NCI-H146 (cell line): ENCODE data around the gene ATP11A.

Experiments
- DNase-seq: peaks from one replicate; lab custom pipeline; 2025; lab: John Stamatoyannopoulos, UW

ATP11A gene

DNA sequence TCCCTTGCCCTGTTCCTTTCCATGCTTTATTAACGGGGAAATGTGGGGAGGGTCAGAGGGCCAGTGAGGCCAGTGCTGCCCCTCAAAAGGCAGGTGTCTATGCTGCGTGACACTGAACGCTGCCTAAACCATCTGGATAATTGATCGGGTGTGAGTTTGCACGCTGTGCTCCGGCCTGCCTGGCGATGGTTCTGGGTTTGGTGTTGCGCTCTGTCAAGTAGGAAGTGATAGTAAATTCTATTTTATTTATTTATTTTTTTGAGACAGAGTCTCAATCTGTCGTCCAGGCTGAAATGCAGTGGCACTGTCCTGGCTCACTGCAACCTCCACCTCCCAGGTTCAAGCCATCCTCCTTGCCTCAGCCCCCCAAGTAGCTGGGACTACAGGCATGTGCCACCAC is 86.5 kb downstream of the ATP11A start:
- DNase-seq = no peak

DNA sequence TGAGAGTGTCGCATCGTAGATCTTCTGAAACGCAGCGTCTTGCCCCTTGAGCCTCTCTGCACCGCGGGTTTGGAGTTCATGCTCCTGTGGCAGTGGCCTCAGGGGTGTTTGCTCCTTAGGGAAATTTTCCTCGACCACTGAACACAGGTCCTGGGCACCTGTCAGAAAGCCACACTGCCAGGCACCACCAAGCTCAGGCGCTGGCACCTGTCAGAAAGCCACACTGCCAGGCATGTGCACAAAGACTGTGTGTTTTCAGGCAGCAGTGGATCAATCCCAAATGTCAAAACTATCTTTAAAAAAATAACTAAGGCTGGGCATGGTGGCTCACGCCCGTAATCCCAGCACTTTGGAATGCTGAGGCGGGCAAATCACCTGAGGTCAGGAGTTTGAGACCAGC is 87.1 kb downstream of the ATP11A start:
- DNase-seq = no peak

DNA sequence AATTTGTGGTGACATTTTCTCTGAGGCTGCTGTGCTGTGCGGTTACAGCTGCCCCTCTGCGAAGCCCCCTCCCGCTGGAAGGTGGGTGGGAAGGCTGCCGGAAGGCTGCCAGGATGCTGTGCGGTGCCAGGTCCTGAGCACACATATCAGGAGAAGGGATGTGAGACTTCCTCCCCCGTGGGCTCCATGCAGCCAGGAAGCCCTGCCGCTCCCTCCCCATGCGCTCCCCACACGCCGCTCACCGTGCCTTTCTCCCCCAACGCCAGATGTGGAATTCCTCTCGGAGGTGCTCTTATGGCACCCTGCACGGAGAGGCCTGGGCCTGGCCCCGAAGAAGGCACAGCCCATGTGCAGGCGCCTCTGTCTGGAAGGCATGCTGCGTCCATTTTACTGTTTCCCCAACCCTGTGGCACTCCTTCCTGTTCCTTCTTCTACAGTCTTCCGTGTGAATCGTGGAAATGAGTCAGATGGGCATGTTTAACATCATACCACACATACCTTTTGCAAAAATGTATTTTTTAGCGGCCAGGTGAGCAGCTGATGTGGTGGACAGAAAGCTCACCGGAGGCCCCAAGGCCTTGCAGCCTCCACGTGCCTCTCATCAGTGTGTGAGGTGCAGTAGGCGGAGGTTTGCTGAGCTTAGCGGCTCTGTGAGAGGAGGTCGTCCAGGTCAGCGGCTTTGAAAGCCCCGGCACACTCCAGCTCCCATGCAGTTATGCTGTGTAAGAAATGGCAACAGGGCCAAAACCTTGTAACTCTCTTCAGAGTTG is 88.0 kb downstream of the ATP11A start:
- no peak for DNase-seq

DNA sequence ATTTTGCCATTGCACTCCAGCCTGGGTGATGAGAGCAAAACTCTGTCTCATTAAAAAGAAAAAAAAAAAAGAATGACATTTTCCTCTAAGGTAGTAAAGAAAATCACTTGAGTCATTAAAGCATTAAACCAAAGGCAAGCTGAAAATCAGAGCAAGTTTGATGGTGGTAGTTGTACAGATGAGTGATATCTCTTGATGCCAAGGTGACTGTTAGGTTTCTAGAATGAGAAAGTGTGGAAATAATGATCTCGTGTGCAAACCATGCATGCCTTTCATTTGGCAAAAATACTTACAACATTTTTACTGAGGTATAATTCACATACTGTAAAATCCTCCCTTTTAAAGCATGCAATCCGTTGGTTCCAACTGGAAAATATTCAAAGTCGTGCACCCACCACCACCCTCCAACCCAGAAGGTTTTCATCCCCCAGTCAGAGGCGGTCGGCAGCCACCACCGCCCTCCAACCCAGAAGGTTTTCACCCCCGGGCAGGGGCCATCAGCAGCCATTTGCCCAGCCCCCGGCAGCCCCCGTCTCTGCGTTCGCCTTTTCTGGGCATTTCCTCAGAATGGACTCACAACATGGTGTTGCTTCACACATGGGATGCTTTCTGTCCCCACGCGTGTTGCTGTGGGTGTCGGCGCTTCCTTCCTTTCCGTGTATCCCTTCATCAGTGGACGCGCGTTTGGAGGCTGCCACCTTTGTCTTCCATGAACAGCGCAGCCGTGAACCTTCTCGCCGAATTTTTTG is 90.2 kb downstream of the ATP11A start:
- no peak for DNase-seq

DNA sequence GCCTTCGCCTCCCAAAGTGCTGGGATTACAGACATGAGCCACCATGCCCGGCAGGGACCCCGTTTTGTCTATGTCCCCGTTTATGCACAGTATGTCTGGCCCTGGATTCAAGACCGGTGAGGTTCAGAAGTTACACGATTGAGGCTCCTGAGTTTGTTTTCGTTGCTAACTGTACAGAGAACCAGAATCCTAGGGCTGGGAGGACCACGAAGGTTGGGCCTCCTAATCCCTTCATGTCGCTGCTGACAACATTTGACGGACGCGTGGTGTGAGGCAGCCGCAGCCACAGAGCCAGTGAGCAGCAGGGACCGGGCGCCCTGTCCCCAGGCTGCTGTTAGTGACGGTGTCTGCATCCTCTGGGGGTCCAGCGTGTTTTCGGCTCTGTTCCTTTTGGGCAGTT is 91.4 kb downstream of the ATP11A start:
- DNase-seq = no peak

DNA sequence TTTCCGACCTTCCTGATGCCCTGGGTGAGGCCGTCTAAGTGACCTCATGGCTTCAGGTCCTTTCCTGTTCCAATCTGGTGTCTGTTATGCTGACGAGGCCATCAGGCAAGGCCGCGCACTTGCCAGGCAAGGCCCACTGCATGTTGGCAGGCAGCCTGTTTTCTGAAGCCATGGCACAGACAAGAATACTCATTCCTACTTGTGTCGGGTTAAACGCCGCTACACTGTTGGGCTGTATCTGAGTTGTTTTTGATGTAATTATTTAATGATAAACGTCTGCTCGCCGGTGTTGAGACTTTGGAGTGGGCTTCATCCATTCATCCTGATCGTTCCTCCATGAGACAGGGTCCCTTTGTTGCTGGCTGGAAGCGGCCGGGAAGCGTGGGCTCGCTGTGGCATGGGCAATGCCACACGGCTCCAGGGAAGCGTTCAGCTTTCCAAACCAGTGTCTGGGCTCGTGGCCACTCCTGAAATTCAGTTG is 92.1 kb downstream of the ATP11A start:
- no peak for DNase-seq

DNA sequence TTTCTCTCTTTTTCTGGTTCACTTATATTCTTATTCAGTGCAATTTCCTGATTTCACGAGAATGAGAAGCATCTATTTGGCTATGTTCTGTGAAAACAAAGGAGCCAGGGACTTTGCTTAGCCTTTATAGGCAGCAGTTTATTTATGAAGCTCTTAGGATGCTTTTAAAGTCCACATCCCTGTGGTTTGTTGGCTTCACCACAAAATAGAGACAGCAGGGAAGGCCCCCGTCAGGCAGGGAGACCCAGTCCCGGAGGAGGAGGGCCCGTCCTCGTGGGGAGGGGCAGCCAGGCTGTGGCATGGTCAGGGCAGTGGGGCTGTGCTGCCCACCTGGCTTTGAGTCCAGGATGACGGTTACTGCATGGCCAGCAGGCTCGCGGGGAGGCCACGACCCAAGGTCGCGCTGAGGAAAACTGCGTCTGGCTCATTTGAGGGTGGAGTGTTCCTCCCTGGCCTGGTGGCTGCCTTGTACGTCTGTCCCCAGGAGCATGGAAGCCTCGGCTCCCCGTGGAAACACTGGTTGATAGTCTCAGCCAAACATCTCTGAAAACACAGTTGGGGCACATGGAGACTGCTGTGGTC is 92.7 kb downstream of the ATP11A start:
- DNase-seq = no peak

DNA sequence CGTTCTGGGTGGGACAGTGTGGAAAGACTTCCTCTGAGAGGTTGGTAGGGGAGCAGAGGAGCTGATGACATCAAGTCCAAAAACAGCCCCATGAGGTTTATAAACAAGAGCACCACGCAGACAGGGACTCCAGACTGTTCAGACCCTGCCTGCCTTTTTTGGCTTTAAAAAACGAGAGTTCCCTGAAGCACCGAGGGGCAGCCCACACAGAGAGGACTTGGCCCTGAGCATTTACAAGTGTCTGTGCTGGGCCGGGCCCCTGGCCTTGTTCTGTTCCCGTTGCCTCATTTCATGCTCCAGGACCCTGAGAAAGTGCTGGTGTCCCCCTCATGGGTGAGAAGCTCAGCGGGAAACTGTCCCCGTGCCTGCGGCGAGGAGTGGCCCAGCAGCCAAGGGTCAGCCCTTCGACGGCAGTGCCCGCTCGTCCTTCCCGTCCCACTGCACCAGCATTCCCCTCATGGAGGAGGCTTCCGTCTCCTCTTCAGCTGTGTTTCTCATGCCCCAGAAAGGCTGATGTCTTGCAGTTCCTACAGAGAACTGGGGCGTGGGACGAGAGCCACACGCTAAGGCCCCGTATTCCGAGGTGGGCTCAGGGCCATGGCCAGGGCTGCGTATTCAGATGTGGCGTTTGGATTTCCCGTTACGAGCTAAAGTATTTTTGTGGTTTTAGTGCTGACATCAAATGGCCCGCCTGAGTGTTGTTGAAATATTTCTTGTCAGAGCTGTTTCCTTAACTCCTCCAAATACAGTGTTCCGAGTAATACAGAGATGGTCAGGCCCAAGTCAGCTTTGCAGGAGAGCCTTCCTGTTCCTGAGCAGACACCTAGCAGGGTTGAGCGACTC is 93.5 kb downstream of the ATP11A start:
- no peak for DNase-seq

DNA sequence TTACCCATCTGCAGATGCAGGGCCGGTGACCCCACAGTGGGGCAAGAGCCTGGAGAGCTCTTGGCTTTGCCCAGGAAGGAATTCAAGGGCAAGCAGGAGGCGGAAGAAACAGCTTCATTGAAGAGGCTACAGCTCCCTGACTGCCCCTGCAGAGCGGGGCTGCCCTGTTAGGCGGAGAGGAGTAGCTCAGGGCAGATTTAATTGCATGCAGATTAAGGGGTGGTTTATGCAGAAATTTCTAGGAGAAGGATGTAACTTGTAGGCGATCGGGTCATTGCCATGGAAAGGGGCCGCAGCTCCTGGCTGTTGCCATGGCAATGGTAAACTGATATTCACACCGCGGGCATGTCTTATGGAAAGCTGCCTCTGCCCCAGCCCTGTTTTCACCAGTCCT is 94.1 kb downstream of the ATP11A start:
- DNase-seq = no peak

DNA sequence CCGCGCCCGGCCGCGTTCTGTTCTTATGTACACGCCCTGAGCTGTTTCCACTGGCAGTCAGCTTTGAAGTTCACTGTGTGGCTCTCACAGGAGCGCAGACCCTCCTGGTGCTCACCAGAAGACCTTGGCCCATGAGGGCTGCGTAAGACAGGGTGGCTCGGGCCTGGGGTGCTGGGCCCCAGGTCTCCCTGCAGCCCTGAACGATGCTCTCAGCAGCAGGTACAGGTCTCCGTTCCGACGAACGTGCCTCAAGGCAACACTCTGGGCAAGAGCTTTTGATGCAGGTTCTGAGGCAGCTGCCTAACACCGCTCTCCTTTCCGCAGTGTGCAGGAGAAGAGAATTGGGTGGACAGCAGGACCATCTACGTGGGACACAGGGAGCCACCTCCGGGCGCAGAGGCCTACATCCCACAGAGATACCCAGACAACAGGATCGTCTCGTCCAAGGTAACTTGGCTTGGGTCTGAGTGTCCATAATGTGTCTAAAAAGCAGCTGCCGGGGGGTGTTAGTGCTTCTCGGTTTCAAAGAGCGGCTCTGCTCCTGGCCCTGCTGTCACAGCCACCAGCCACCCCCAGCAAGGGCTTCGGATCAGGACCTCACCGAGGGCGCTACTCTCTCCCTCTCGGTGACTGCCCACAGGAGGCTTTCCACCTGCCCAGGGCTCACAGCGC is 95.1 kb downstream of the ATP11A start:
- no peak for DNase-seq

DNA sequence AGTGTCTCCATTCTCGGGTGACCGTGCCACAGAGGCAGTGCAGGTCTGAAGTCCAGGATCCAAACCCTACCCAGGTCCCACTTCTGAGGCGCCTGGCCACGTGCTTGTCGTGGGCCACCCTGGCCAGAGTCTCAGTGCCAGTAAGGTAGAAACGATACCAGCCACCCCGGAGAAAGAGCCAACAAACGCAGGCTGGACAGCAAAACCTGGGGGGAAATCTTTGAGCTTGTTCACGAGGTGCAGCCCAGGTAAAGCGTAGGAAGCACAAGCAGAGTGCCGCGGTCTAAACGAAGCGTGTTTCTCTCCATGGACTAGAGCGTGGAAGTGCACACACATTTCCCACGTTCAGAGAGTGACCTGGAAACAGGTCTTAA is 95.6 kb downstream of the ATP11A start:
- no peak for DNase-seq

DNA sequence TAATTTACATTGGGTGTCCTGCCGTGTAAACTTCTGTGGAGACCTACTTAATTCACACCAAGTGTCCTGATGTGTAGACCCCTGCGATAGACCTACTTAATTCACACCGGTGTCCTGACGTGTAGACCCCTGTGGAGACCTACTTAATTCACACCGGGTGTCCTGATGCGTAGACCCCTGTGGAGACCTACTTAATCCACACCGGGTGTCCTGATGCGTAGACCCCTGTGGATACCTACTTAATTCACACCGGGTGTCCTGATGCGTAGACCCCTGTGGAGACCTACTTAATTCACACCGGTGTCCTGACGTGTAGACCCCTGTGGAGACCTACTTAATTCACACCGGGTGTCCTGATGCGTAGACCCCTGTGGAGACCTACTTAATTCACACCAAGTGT is 97.0 kb downstream of the ATP11A start:
- DNase-seq = peak; percentile 24

DNA sequence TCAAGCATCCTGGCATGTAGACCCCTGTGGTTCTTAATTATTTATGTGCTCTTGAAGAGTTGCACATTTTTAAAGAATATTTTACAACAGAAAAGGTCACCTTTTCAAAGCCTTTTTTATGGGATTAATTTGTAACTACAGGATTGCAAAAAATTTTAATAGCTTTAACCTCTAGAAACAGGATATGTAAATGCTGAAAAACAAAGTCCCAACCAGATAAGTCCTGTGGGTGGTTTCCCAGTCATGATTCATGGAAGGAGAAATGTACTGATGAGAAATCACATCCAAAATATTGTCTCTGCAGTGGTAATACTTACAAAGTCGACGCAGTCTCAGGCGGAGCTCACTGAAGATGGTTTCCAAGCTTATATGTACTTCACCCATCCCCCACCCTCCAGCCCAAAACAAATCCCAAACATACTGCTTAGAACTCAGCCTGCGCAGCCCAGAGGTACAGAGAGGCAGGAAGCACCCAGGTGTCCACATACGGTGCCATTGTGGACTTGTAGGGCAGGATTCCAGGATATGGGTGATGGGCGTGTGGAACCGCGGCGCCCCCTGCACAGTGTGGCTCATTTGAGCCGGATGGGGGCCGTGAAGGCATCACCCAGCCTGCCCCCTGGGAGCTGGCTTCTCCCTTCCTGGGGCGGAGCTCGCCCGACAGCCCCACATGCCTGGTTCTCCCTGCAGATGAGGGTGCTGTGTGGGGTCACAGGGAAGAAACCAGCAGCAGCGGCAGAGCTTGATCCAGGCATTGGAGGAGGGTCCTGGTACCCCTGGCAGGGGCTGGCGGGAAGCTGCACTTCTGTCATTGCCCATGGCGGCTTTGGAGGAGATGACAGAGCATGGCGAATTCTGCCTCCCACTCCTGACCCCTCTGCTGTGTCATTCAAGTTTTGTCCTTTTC is 101.2 kb downstream of the ATP11A start:
- no peak for DNase-seq

DNA sequence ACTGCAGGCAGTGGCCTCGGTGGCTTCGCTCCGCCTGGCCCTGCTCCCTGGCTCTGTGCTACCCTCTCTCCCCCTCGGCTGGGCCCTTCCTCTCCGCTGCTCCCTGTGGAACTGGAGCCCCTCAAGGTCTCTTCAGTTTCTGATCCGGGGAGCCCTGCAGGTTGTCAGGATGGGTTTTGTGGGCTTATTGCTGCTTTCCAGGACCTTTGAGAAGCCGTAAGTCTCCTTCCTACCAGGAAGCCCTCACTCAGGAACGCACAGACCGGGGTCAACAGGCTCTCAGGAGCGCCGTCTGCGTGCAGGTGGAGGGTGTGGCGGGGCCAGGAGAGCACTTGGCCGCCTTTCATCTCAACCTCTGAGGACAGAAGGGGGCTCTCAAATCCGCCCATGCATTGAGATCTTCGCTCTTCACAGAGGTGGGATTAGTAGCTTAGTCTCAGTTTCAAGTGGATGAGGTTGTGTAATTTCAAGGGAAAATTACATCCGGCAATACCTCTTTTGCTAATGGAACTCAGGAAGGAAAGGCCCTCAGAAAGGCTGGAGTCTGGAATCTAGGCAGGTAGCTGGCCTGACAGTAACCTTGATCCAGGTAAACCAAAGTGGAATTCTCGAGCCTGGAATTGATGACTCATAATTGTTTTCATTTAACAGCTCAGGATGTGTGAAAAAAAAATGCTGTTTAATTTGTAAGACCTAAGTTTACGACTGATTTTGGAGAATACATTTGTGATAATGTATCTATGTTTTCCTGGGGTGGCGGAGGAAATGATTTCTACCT is 102.0 kb downstream of the ATP11A start:
- DNase-seq = no peak

DNA sequence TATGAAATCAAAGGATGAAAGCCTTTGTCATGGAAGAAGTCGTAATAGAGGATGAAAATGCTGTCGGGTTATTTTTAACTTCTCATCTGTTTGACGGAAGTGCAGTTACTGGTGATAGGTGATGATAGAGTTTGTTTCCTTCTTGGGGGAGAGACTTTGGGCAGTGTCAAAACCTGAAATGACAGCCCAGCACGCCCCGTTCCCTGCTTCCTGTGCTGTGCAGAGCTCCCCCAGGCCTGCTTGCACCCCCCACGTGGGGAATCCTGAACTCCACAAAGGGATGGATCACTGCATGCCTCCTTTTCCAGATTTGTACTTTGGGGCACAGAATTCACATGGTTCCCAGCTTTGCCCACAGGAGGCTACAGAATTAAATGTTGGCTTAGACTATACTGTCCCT is 102.7 kb downstream of the ATP11A start:
- DNase-seq = no peak

DNA sequence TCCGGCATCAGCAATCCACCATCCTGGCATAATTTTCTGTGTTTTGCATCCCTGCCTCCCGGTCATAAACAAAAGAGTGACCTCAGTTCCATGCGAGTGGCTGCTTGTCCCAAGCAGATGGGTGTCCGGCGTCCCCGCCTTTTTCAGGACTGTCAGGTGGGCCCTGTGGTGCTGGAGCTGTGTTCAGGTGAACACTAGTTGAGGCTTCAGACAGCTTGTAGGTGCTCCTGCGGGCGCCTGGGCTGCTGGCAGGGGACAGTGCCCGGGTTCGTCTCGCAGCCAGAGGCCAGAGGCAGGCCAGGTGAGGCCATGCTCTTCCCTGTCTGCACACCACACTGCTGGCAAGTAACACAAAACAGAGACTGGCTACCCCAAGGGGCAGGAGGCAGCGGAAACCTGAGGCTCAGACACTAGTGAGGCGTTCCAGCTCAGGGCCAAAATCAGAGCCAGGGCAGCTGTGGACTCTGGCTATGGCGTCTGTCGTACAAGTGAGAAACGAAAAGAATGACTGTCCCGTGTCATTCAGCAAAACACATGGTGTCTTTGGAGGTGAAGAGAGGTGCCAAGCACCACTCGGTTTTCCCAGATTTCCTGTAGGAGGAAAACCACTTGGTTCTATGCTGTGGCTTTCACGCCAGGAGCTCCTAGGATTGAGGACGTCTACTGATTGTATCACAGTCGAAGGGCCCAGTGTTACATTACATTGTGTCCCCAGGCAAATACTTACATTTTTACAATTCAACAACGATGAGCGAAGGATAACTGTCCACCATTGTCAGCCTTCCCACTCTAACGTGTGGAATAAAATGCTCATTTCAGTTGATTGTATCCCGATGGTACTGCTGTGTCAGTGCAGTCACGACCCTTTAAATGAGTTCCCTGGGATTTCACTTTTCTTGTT is 104.0 kb downstream of the ATP11A start:
- DNase-seq = no peak

DNA sequence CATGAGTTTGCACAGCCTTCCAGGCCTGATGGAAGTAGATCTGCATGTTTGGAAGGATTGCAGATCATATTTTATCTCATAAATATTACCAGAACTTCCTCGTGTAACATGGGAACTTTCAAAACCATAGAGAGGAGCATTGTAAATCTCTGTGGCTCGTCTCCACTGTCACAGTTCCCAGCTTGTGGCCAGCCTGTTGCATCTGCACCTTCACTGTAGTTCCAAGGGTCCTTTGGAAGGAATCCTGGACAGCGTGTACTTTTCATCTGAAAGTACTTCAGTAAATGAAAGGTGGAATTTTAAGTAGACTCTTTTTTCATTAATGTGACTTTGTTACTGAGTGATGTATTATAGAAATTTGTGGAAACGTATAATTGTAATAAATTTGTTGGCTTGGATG is 105.4 kb downstream of the ATP11A start:
- no peak for DNase-seq

DNA sequence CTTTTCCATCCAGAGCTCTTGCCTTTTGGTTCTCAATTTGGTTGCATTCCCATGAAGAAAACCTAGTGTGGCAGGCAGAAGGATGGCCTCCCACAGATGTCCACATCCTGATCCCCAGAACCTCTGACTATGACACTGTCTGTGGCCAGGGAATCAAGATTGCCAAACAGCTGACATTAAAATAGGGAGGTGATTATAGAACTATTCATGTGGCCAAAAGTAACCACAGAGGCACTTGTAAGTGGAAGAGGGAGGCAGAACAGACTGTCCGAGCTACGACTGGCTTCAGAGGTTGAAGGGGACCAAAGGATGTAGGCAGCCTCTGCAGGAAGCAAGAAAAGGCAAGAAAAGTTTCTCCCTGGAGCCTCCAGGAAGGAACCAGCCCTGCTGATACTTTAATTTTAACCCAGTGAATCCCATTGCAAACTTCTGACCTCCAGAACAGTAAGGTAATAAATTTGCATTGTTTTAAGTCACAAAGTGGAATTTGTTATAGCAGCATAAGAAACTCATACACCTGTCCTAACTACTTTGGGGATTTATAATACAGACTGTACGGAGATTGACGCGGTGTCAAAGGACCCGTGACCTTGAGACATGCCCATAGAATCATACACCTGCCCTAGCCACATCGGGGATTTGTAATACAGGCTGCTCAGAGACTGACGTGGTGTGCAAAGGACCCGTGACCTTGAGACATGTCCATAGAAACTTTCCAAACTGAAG is 106.5 kb downstream of the ATP11A start:
- DNase-seq = no peak
